Dermis blood vessel endothelial cell (primary cell): ENCODE data around the gene MBP. TPM values are rescaled to one million over a fixed set of nuclear protein-coding genes. Genes with fewer than 3 reads are reported as not detected.

ENCODE experiments used
- DNase-seq: peaks from one replicate; pipeline ENCODE4 v3.0.0; 2010
- total RNA-seq: library from RNA; depleted of rRNA; stranded (reverse); fragments of >200 nt; gene quantifications from 2 replicates; pipeline ENCODE4 v1.2.3, GENCODE V29; 2014

Gene MBP
- total RNA-seq, 1 donor from 2014 or later = 6.3 TPM

- DNase-seq = no peak
Measured at GRCh38 chr18:77046994-77047393, 85.6 kb downstream of the MBP start.

DNA sequence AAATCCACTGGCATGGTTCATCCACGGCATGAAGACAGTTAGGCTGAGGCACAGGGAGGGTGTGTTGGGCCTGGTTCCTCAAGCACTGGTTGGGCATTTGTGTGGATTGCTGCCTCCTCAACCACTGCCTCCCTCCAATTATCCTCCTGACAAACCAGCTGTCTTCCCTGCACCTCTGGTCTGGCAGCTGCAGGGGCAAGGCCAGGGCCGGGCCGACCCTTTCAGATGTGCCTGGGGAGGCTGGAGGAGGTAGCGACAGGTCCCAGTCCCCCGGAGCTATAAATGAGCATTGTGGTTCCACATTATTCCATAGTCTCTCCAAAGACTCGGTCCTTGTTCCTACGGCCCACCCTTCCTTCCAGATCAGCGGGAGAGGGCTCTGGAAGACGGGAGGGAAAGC, 86.2 kb downstream of the MBP start:
- DNase-seq = no peak

DNA sequence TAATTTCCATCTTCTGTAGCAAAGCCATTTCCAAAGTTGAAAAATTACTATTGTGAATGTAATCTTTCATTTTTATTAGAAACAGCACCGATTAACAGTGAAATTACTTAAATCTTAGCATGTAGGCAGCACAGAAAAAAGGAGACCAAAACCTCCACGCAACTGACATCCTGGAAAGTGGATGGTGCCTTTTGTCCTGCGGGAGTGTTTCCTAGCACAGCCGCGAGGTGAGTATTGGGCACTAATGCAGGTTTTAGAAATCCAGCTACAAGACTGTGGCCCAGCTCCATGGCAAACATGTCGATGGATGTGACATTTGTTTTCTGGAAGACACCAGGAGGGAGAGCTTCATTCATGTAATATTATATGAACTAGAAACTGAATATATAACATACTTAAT, 86.9 kb downstream of the MBP start:
- DNase-seq = no peak

GRCh38 chr18:77044866-77045664, 87.5 kb downstream of the MBP start:
- no peak for DNase-seq

GRCh38 chr18:77043541-77044280, 88.9 kb downstream of the MBP start:
- DNase-seq = no peak

DNA sequence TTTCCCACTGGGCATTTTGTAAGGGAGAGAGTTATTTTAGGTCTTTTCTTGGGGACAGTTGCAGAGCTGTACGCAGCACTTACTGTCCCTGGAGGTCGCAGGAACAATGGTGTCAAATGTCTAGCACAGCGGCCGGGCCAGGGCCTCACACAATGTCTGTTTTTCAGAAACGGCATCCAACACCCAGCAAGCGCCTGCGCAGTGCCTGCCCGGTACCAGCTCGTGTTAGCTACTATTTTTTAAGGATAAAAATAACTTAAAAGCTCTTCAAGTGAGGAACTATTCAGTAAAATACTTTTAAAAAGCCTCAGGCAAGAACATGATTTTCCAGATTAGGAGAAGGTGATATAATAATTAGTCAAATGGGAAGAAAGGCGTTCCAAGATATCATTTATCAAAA, 90.0 kb downstream of the MBP start:
- no peak for DNase-seq

DNA sequence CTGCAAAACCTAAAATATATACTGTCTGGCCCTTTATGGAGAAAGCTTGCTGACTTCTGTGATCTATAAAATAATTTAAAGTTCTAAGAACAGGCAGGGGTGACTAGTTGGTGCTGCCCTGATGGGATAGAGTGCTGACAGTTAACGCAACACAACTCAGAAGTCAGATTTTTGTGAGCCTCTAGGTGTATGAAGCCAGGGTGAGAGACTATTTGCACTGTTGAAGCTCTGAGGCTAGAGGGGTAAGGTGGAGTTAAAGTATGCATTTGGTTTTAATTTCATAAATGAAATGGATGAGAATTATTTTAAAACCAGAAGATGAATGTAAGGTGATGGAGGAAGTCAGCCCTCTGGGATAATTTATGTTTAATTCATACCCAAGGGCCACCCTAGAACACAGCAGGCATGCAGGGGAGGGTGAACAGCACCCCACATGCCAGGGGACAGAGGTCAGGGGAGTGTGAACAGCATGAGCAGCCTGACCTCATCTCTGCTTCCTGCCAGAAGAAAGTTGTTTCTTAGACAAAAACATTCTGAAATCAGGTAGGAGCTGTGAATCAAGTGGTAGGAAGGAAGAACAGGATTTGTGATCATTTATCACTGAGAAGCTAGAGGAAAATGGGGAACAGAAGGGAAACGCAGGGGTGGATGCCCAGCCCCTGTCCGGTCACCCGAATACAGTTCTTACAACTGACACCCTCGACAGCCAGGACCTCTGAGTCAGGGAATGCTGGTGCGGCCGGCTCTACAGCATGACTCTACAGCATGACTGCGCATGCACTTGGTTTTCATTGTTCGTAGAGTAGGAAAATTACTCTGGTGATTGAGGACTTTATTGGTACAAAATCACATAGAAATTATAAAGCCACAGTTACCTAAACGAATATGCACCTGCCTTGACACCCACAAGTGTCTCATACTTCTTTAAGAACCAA, 93.1 kb downstream of the MBP start:
- DNase-seq = peak; percentile 39

- no peak for DNase-seq
Measured at GRCh38 chr18:77038182-77038858, 94.3 kb downstream of the MBP start.

GRCh38 chr18:77037567-77037966, 95.0 kb downstream of the MBP start:
- DNase-seq = no peak

DNA sequence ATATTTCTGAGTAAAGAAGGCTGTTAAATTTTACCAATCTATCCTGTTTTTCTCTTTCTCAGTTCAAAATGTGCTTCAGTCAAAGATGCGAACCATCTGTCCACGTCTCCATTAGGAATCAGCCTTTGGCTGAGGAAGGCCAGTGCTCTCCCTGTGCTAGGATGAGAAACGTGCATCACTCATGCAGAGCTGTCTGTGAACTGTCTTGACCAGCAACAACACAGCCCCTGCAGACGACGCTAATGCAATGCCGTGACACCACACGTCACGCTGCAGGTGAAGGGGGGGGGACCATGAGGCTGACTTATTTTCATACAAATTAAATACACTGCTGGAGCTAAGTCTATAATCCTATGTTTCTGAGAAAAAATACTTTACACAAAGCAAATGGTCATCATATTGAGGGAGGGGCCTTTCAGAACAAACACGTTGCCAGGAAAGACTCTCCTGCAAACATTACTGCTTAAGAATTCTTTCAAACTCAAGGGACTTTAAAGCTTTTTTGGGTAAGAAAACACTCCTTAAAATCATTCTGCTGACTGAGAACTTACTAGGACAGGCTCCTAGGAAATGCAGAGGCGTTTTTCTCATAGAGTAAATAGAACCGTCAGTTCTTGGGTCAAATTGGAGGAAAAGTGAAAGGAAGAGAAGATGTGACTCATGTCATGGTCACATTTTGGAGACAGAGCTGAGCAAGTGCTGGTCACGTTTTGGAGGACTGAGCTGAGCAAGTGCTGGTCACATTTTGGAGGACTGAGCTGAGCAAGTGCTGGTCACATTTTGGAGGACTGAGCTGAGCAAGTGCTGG, 97.0 kb downstream of the MBP start:
- DNase-seq = peak; percentile 15

- no peak for DNase-seq
Measured at GRCh38 chr18:77033575-77033974, 99.0 kb downstream of the MBP start.

GRCh38 chr18:77032181-77032701, 100.3 kb downstream of the MBP start:
- no peak for DNase-seq

DNA sequence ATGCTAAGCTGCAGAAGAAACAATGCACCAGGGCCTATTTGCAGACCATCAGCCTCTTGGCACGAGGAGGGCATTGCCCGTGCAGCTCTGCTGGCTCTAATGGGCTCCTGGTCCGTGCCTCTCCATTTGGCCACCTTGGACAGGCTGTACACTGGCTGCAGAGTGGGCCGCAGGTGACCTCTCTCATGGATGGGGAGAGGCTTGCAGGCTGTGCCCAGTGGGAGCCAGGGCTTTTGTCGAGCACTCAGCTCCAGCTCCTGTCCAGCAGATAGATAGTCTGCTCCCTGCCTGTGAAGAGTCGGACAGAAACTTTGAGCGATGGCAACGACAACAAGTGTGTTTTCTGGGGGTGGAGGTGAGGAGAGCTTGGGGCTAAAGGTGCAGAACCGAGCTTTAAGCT, 100.9 kb downstream of the MBP start:
- DNase-seq = no peak

DNA sequence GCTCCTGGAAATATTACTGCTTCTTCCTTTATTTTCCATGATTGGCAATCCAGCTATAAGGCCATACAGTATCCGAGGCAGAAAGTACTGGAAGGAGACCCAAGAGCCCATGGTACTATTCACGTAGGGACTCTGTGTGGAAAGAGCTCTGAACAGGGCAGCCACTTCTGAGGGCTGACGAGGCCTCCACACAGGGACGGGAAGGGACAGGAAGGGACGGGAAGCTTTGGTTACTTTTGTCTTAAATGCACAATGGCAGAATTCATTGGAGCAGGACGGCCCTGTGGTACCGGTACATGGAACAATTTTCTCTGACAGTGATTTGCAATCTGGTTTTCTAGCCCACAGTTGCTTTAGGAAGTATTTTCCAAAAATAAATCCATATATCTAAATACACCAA, 102.4 kb downstream of the MBP start:
- DNase-seq = no peak

DNA sequence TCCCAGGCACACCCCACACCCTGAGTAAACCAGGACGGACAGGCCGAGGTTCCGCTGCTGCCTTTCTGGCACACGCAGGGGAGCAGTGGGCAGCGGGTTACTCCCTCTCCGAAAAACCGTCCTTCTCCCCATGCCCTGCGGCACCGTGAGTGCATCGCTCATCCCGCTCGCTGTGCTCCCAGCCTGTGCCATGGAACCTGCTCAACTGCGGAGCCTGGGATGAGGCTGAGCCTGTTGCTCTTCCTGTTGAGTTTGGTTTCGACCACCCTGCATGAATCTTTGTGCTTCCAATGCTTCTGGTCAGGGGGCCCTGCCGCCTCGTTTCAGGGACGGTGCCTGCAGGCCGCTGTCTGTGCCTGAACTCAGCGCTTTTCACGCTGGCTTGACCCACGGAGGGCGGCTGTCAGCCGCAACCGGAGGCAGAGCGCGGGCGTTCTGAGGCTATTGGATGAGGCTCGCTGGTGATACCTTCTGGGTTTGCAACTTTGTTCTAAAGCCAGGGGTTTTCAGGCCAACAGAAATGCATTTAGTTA, 106.7 kb downstream of the MBP start:
- DNase-seq = no peak

GRCh38 chr18:77025123-77025522, 107.5 kb downstream of the MBP start:
- DNase-seq = no peak

GRCh38 chr18:77024476-77024875, 108.1 kb downstream of the MBP start:
- no peak for DNase-seq

DNA sequence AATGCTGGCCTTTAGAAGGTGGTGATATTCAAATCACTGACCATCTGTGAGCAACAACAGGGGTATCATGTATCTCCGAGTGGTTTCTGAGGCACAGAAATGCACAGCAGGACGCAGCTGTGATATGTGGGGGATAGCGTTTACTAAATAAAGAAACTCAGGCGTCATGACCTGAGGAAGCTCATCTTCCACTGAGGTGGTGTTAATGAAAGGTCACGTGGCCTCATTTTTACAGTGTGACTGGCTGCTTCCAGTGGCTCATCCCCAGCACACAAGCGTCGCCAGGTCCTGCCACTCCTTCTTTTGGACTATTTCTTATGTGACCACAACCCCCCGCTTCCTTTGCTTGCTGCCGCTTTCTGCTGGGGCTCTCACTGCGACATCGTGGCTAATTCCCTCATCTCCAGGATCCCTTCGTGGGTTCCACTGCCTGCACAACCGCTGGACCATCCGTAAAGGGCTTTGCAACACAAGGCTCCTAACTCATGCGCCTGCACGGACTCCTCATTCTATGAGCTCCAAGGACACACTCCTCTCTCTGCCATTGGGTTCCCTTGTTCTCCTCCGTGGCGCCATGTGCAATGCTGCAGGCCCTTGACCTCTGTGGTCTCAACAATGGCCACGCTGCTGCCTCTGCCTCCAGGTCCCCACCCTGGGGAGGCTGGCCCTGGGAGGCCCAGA, 109.3 kb downstream of the MBP start:
- peak; percentile 11 for DNase-seq

DNA sequence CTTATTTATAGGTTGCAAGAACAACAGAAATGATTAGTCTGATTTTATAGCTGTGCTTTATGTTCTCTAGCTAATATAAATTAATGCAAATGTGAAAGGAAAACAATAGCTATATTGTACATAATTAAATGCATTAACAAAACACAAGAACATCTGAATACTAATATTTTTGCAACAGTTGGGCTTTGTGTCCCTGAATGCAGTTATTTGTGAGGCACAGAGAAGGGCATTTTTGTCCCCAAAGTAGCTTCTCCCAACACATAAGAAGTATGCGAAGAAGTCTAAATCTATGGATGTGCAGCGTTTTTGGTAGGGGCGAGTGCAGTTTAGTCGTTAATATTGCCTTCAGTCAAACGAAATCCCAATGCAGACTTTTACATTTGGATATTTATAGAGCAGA, 110.0 kb downstream of the MBP start:
- no peak for DNase-seq

DNA sequence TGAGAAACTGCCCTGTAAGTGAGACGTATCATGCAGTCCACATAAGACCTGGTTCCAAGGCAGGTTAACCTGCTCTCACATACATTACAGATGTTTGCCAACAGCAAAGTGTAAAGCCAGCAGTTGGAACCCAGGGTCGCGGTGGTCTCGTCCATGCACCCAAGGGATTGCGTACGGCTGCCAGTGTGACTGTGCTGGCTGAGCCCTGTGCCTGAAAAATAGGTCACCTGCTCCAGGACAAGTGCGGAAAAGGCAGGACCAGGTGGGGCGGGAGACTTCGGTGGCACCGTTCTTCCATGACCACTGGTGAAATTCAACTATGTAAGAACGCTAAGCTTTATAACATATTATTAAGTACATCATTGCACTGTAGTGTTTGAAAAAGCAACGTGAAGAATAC, 110.5 kb downstream of the MBP start:
- no peak for DNase-seq
